ENCODE measurements around the gene NQO2. TPM values are rescaled to one million over a fixed set of nuclear protein-coding genes. Genes with fewer than 3 reads are reported as not detected.
A peak's percentile ranks its signal among the peaks of the same experiment; 100 is the strongest.

NQO2 gene
- total RNA-seq, 1 donor from 2014 or later = 51.1 TPM

GRCh38 chr6:3068329-3069214 lies 68.9 kb downstream of the NQO2 start, which contains the start of gene RIPK1:
Gene RIPK1, plus strand, starts transcription at chr6:3068494. Its CDS starts 8,330 bp downstream, at chr6:3076824.
- intact Hi-C loops (cut with micrococcal nuclease) = no loop called here
- no peaks in the 10 kb centered on the region for H3K36me3 ChIP-seq
- peak; percentile 95 for DNase-seq
- peak within 1 kb of the TSS; percentile 100 for H3K27ac ChIP-seq (replicated peaks)
- no peaks in the 10 kb centered on the region for H3K27me3 ChIP-seq (ENCODE audit: low read depth)
- peak within 1 kb of the TSS; percentile 97 for H3K4me3 ChIP-seq
- peak; percentile 40 for TF ChIP-seq CTCF (IDR thresholded peaks at IDR 0.05; ENCODE audit: borderline replicate concordance)
- H3K9me3 ChIP-seq (replicated peaks) = no peaks in the 10 kb centered on the region
- H3K4me1 ChIP-seq = peaks cover 76% of the 10 kb centered on the region

Other genes starting within 250 kb of the NQO2 start
- 1.2 TPM for gene MYLK4, start 249.0 kb upstream of the NQO2 start, total RNA-seq
- gene WRNIP1, start 234.5 kb upstream of the NQO2 start, total RNA-seq = 39.4 TPM
- gene SERPINB1, start 158.0 kb upstream of the NQO2 start, total RNA-seq = 23.4 TPM
- gene SERPINB9, start 96.6 kb upstream of the NQO2 start, total RNA-seq = 3.5 TPM
- gene SERPINB6, start 28.3 kb upstream of the NQO2 start, total RNA-seq = 233 TPM
- 6.2 TPM for gene RIPK1, start 68.6 kb downstream of the NQO2 start, total RNA-seq
- gene BPHL, start 118.8 kb downstream of the NQO2 start, total RNA-seq = 15.5 TPM
- gene TUBB2A, start 157.7 kb downstream of the NQO2 start, total RNA-seq = 13.9 TPM
- gene TUBB2B, start 227.8 kb downstream of the NQO2 start, total RNA-seq = 1.4 TPM